Brain microvascular endothelial cell (primary cell): ENCODE data around the gene MAP1B.

Experiments
- DNase-seq: peaks from one replicate; pipeline ENCODE4 v3.0.0-alpha.2; 2020
- H3K27ac ChIP-seq: fragments of 250-450 bp; sonication (Bioruptor Pico); 2 replicates; pipeline ENCODE4 v1.5.1; 2020; ENCODE audit warnings: mild to moderate bottlenecking, moderate library complexity
- H3K27me3 ChIP-seq: fragments of 250-450 bp; sonication (Bioruptor Pico); replicated peaks from 2 replicates; pipeline ENCODE4 v1.5.1; 2020; ENCODE audit warnings: mild to moderate bottlenecking
- H3K36me3 ChIP-seq: fragments of 250-450 bp; sonication (Bioruptor Pico); replicated peaks from 2 replicates; pipeline ENCODE4 v1.5.1; 2020; ENCODE audit warnings: mild to moderate bottlenecking
- H3K4me3 ChIP-seq: 2 replicates; pipeline ENCODE4 v1.5.1; 2011; ENCODE audit warnings: low read depth, mild to moderate bottlenecking, control low read depth, low read length, moderate library complexity
- CTCF ChIP-seq: IDR thresholded peaks from 2 replicates; pipeline ENCODE4 v1.5.1; 2011; ENCODE audit warnings: low read depth, mild to moderate bottlenecking, moderate library complexity, low read length, control low read depth, inconsistent platforms; ENCODE audit errors: missing control alignments
- in situ Hi-C: cut with HindIII; loops from 2 replicates; pipeline ENCODE4 v1.10.0; 2017; ENCODE audit warnings: low sequenced_read_pairs, low pct_ligation_motif_present

MAP1B gene

GRCh38 chr5:72121780-72122445 lies 14.6 kb downstream of the MAP1B start:
- Histone ChIP-seq H3K4me3 (no peak overlapping the region), H3K36me3 (peaks cover 67% of the 10 kb centered on the region), H3K27me3 (no peaks in the 10 kb centered on the region), H3K27ac (no peak overlapping the region)
- DNase-seq = no peak
- in situ Hi-C loops = no loop called here
- no peak for TF ChIP-seq CTCF

- Histone ChIP-seq H3K27ac (no peak overlapping the region), H3K4me3 (no peak overlapping the region), H3K27me3 (no peaks in the 10 kb centered on the region), H3K36me3 (peaks cover 63% of the 10 kb centered on the region)
- TF ChIP-seq CTCF = no peak
- no peak for DNase-seq
- in situ Hi-C loops = no loop called here
These were observed 15.3 kb downstream of the MAP1B start for GRCh38 chr5:72122602-72123001.

GRCh38 chr5:72123764-72124376 lies 16.6 kb downstream of the MAP1B start:
- no peak overlapping the region for H3K4me3 ChIP-seq
- DNase-seq = no peak
- no peak for TF ChIP-seq CTCF
- H3K36me3 ChIP-seq = peaks cover 54% of the 10 kb centered on the region
- no peak overlapping the region for H3K27ac ChIP-seq
- in situ Hi-C loops = no loop called here
- no peaks in the 10 kb centered on the region for H3K27me3 ChIP-seq

GRCh38 chr5:72125271-72125940 lies 18.1 kb downstream of the MAP1B start:
- Histone ChIP-seq H3K4me3 (no peak overlapping the region), H3K27me3 (no peaks in the 10 kb centered on the region), H3K27ac (no peak overlapping the region), H3K36me3 (peaks cover 40% of the 10 kb centered on the region)
- in situ Hi-C loops = no loop called here
- DNase-seq = no peak
- TF ChIP-seq CTCF = no peak

GRCh38 chr5:72125941-72126620 lies 18.8 kb downstream of the MAP1B start:
- no peak for DNase-seq
- TF ChIP-seq CTCF = no peak
- no peaks in the 10 kb centered on the region for H3K27me3 ChIP-seq
- H3K27ac ChIP-seq = no peak overlapping the region
- in situ Hi-C loops = no loop called here
- H3K4me3 ChIP-seq = no peak overlapping the region
- peaks cover 33% of the 10 kb centered on the region for H3K36me3 ChIP-seq
